PC-9 (cell line): ENCODE data around the gene IFI27.

Experiments
- CTCF ChIP-seq: fragments of 200-600 bp; sonication (generic); conservative IDR thresholded peaks from 2 replicates; pipeline ENCODE4 v1.6.1; 2017; ENCODE audit warnings: mixed run types, antibody characterized with exemption, mild to moderate bottlenecking, moderate library complexity
- EZH2 ChIP-seq: fragments of 200-600 bp; sonication (generic); IDR thresholded peaks from 2 replicates; pipeline ENCODE4 v1.8.0; 2017; ENCODE audit warnings: antibody characterized with exemption, low read depth

- TF ChIP-seq CTCF (no peak), EZH2 (no peak)
These were observed 33.2 kb downstream of the IFI27 start for GRCh38 chr14:94143711-94144110.
